H1 (cell line): ENCODE results near the gene PLPP7. TPM values are rescaled to one million over a fixed set of nuclear protein-coding genes. Genes with fewer than 3 reads are reported as not detected.

Experiments used
- CTCF ChIA-PET: fragments of 300-600 bp; sonication (Branson Sonifier 250); formaldehyde crosslinking; loops from one replicate; lab custom pipeline; 2021; ENCODE audit not compliant: partially characterized antibody; lab: Charles Lee
- POLR2A ChIA-PET: fragments of 300-600 bp; sonication (Branson Sonifier 250); formaldehyde crosslinking; loops from one replicate; lab custom pipeline; 2021; ENCODE audit warnings: inconsistent platforms; ENCODE audit not compliant: partially characterized antibody; lab: Charles Lee
- DNase-seq, 2 experiments: peaks; one replicate each; pipeline versions ENCODE4 v3.0.0 to v3.0.0-alpha.2; 2010 to 2022; ENCODE audit warnings: low spot score in 2 of 2, low read depth in 1 of 2, mixed read lengths in 1 of 2
- FAIRE-seq: peaks from 2 replicates; lab custom pipeline; 2011; peaks lifted over from hg19 to GRCh38; lab: Jason Lieb, UNC
- H2AFZ ChIP-seq: 2 replicates; pipeline ENCODE4 v1.8.1; 2012; ENCODE audit warnings: low read length, inconsistent platforms
- H2AK5ac ChIP-seq: 2 replicates; pipeline ENCODE4 v1.6.1; 2013; ENCODE audit warnings: low read depth, low read length
- H2BK120ac ChIP-seq: replicated peaks from 2 replicates; pipeline ENCODE3; 2013; ENCODE audit warnings: low read depth, low read length, inconsistent platforms
- H2BK12ac ChIP-seq: 2 replicates; pipeline ENCODE4 v1.6.1; 2013; ENCODE audit warnings: low read depth, low read length
- H2BK15ac ChIP-seq: 2 replicates; pipeline ENCODE4 v1.6.1; 2013; ENCODE audit warnings: low read length
- H2BK20ac ChIP-seq: 2 replicates; pipeline ENCODE4 v1.6.1; 2013; ENCODE audit warnings: low read length
- H2BK5ac ChIP-seq: 2 replicates; pipeline ENCODE4 v1.6.1; 2013; ENCODE audit warnings: low read depth, low read length
- H3K14ac ChIP-seq: 2 replicates; pipeline ENCODE4 v1.6.1; 2013; ENCODE audit warnings: inconsistent platforms; ENCODE audit not compliant: insufficient read length
- H3K18ac ChIP-seq: 2 replicates; pipeline ENCODE4 v1.6.1; 2013; ENCODE audit warnings: low read length; ENCODE audit errors: extremely low read depth
- H3K23ac ChIP-seq: 2 replicates; pipeline ENCODE4 v1.6.1; 2013; ENCODE audit warnings: inconsistent platforms; ENCODE audit not compliant: insufficient read length
- H3K23me2 ChIP-seq: 2 replicates; pipeline ENCODE4 v1.6.1; 2013; ENCODE audit warnings: low read depth, low read length
- H3K27ac ChIP-seq: 2 replicates; pipeline ENCODE4 v1.6.1; 2011; ENCODE audit warnings: low read depth, low read length, inconsistent platforms
- H3K27me3 ChIP-seq, 4 experiments: replicated peaks in 1 of 4; 1 replicate in 1 of 4; 2 replicates in 3 of 4; pipeline versions ENCODE4 v1.6.1 to v1.8.1; 2011 to 2013; ENCODE audit warnings: low read length in 3 of 4, mild to moderate bottlenecking in 3 of 4, inconsistent platforms in 2 of 4, mixed read lengths in 2 of 4, moderate library complexity in 1 of 4; ENCODE audit not compliant: control insufficient read depth in 3 of 4, insufficient read depth in 3 of 4; ENCODE audit errors: extremely low read depth in 1 of 4
- H3K36me3 ChIP-seq, 4 experiments: 2 replicates each; pipeline versions ENCODE4 v1.6.1 to v1.8.1; 2011 to 2013; ENCODE audit warnings: mild to moderate bottlenecking in 4 of 4, low read length in 3 of 4, moderate library complexity in 2 of 4, control low read depth in 1 of 4, inconsistent platforms in 1 of 4; ENCODE audit not compliant: insufficient read depth in 4 of 4, control insufficient read depth in 2 of 4
- H3K4ac ChIP-seq: replicated peaks from 2 replicates; pipeline ENCODE3; 2013; ENCODE audit warnings: low read length, low read depth, mixed read lengths, inconsistent platforms; ENCODE audit not compliant: insufficient read length
- H3K4me1 ChIP-seq, 4 experiments: replicated peaks in 1 of 4; 1 replicate in 1 of 4; 2 replicates in 3 of 4; pipeline versions ENCODE4 v1.6.1 to v1.8.1; 2011 to 2013; ENCODE audit warnings: low read length in 3 of 4, inconsistent platforms in 2 of 4, mixed read lengths in 1 of 4; ENCODE audit not compliant: insufficient read depth in 4 of 4, control insufficient read depth in 3 of 4
- H3K4me2 ChIP-seq, 2 experiments: 2 replicates each; pipeline versions ENCODE4 v1.6.1 to v1.8.1; 2011 to 2013; ENCODE audit warnings: low read depth in 2 of 2, low read length in 2 of 2, control low read depth in 1 of 2, inconsistent platforms in 1 of 2, mild to moderate bottlenecking in 1 of 2; ENCODE audit not compliant: insufficient read depth in 1 of 2
- H3K4me3 ChIP-seq, 4 experiments: fragments of 200-600, 300-600 bp in 1 of 4; sonication (generic), shearing (Covaris generic), sonication (Bioruptor Twin) in 1 of 4; 2 replicates each; pipeline versions ENCODE4 v1.5.1 to v1.8.1; 2011 to 2016; ENCODE audit warnings: low read length in 4 of 4, low read depth in 3 of 4, control low read depth in 2 of 4, inconsistent platforms in 2 of 4, mild to moderate bottlenecking in 2 of 4, mixed read lengths in 1 of 4, moderate library complexity in 1 of 4; ENCODE audit not compliant: insufficient read depth in 2 of 4; ENCODE audit errors: extremely low read depth in 1 of 4
- H3K56ac ChIP-seq: replicated peaks from 2 replicates; pipeline ENCODE3; 2013; ENCODE audit warnings: low read depth, mild to moderate bottlenecking, mixed read lengths, low read length, inconsistent platforms; ENCODE audit not compliant: insufficient read length
- H3K79me1 ChIP-seq: 2 replicates; pipeline ENCODE4 v1.6.1; 2013; ENCODE audit warnings: low read depth, low read length, control low read depth
- H3K79me2 ChIP-seq, 2 experiments: 2 replicates each; pipeline versions ENCODE4 v1.6.1 to v1.8.1; 2012 to 2013; ENCODE audit warnings: low read length in 2 of 2, mild to moderate bottlenecking in 2 of 2, inconsistent platforms in 1 of 2; ENCODE audit not compliant: insufficient read depth in 2 of 2, control insufficient read depth in 1 of 2
- H3K9ac ChIP-seq, 4 experiments: replicated peaks in 1 of 4; 1 replicate in 1 of 4; 2 replicates in 3 of 4; pipeline versions ENCODE4 v1.6.1 to v1.8.1; 2011 to 2013; ENCODE audit warnings: low read depth in 3 of 4, low read length in 3 of 4, control low read depth in 2 of 4, mild to moderate bottlenecking in 2 of 4, moderate library complexity in 2 of 4, inconsistent platforms in 1 of 4; ENCODE audit errors: extremely low read depth in 1 of 4
- H3K9me3 ChIP-seq, 2 experiments: 2 replicates each; pipeline versions ENCODE4 v1.6.1 to v1.8.1; 2012 to 2013; ENCODE audit warnings: mild to moderate bottlenecking in 2 of 2, moderate library complexity in 2 of 2, control low read depth in 1 of 2, inconsistent platforms in 1 of 2, low read depth in 1 of 2, low read length in 1 of 2, mixed read lengths in 1 of 2; ENCODE audit not compliant: insufficient read depth in 2 of 2
- H4K20me1 ChIP-seq, 2 experiments: replicated peaks in 1 of 2; 2 replicates each; pipeline versions ENCODE3 to v1.8.1; 2011 to 2013; ENCODE audit warnings: inconsistent platforms in 2 of 2, low read length in 2 of 2, mild to moderate bottlenecking in 1 of 2; ENCODE audit not compliant: insufficient read depth in 2 of 2, control insufficient read depth in 1 of 2
- H4K5ac ChIP-seq: 2 replicates; pipeline ENCODE4 v1.6.1; 2013; ENCODE audit warnings: low read length, low read depth, mixed read lengths, inconsistent platforms; ENCODE audit not compliant: insufficient read length
- H4K8ac ChIP-seq: 2 replicates; pipeline ENCODE4 v1.8.0; 2013; ENCODE audit warnings: mild to moderate bottlenecking, moderate library complexity, low read length, inconsistent platforms; ENCODE audit not compliant: insufficient read depth; ENCODE audit errors: extremely low read depth
- H4K91ac ChIP-seq: replicated peaks from 2 replicates; pipeline ENCODE3; 2013; ENCODE audit warnings: low read length, mixed read lengths, inconsistent platforms; ENCODE audit not compliant: insufficient read length
- CBX8 ChIP-seq: fragments of 300-800, 300-1000 bp; sonication (generic); IDR thresholded peaks from 2 replicates; pipeline ENCODE4 v1.7.1; 2016; ENCODE audit warnings: low read depth, low read length, borderline replicate concordance
- CREB1 ChIP-seq: IDR thresholded peaks from 2 replicates; pipeline ENCODE4 v1.6.1; 2012; ENCODE audit warnings: inconsistent platforms
- CTBP2 ChIP-seq: IDR thresholded peaks from 2 replicates; pipeline ENCODE4 v1.7.0; 2011; ENCODE audit warnings: borderline replicate concordance, mild to moderate bottlenecking, moderate library complexity, mixed read lengths, low read length; ENCODE audit not compliant: insufficient read depth, insufficient read length
- GTF2F1 ChIP-seq: IDR thresholded peaks from 2 replicates; pipeline ENCODE4 v1.6.1; 2012; ENCODE audit warnings: low read depth, low read length, improper control_type of control experiment, borderline replicate concordance
- HDAC6 ChIP-seq: IDR thresholded peaks from one replicate; pipeline ENCODE4 v1.7.1; 2012; ENCODE audit warnings: low read depth, mild to moderate bottlenecking, inconsistent platforms, low read length, moderate library complexity
- MAFK ChIP-seq: IDR thresholded peaks from 2 replicates; pipeline ENCODE4 v1.6.1; 2012; ENCODE audit warnings: low read depth, mild to moderate bottlenecking, improper control_type of control experiment, low read length
- MAX ChIP-seq: IDR thresholded peaks from 2 replicates; pipeline ENCODE4 v1.6.1; 2012; ENCODE audit warnings: inconsistent platforms
- POU5F1 ChIP-seq: IDR thresholded peaks from 2 replicates; pipeline ENCODE4 v1.6.1; 2011; ENCODE audit warnings: low read depth, mild to moderate bottlenecking, low read length, moderate library complexity
- SUZ12 ChIP-seq: fragments of 200-600 bp; sonication (generic); IDR thresholded peaks from 2 replicates; pipeline ENCODE4 v1.6.1; 2012; ENCODE audit warnings: mild to moderate bottlenecking, inconsistent platforms, low read length, moderate library complexity, mixed read lengths
- TEAD4 ChIP-seq: IDR thresholded peaks from 2 replicates; pipeline ENCODE4 v1.6.1; 2012; ENCODE audit warnings: low read depth, low read length, inconsistent platforms, mixed read lengths
- YY1 ChIP-seq: IDR thresholded peaks from 2 replicates; pipeline ENCODE4 v1.6.1; 2011; ENCODE audit warnings: low read depth, mild to moderate bottlenecking, low read length
- WGBS, 2 experiments: shearing (Covaris generic) in 1 of 2; methylation state at CpG; one replicate each; pipeline versions ENCODE4 v1.1.6 to v1.1.7; 2013 to 2015; ENCODE audit warnings: low lambda C conversion rate in 2 of 2, mixed read lengths in 2 of 2, inconsistent platforms in 1 of 2, low coverage in 1 of 2, missing lambda C conversion rate in 1 of 2; ENCODE audit not compliant: insufficient replicate concordance in 2 of 2, insufficient coverage in 1 of 2, insufficient read length in 1 of 2; ENCODE audit errors: extremely low coverage in 1 of 2, missing lambda C conversion rate in 1 of 2; 5-methylcytosine and 5-hydroxymethylcytosine counted together
- polyA plus RNA-seq, 7 experiments: library from polyadenylated mRNA; depleted of rRNA in 3 of 7; stranded (reverse) in 5 of 7; unstranded in 2 of 7; fragments of >200 nt in 5 of 7; fragments of 200-250 nt in 2 of 7; gene quantifications; 1 replicate in 5 of 7; 2 replicates in 1 of 7; 4 replicates in 1 of 7; pipeline versions ENCODE4 v1.2.1 to v1.2.3, GENCODE V29; 2011 to 2013; ENCODE audit warnings: missing spikeins in 2 of 7, mixed read lengths in 2 of 7
- total RNA-seq: library from RNA; stranded (reverse); fragmentation: NEBNext Ultra II Directional; extraction: Animal tissue kit (Norgen Biotek cat#: 25700); gene quantifications from 2 replicates; pipeline ENCODE4 v1.2.1, GENCODE V29; 2021

PLPP7 gene
- total and polyA plus RNA-seq, 2 of the 8 experiments (the other 6 are each of a cell fraction or from before 2014, with no cell fraction given) = 3.4 to 3.9 TPM

DNA sequence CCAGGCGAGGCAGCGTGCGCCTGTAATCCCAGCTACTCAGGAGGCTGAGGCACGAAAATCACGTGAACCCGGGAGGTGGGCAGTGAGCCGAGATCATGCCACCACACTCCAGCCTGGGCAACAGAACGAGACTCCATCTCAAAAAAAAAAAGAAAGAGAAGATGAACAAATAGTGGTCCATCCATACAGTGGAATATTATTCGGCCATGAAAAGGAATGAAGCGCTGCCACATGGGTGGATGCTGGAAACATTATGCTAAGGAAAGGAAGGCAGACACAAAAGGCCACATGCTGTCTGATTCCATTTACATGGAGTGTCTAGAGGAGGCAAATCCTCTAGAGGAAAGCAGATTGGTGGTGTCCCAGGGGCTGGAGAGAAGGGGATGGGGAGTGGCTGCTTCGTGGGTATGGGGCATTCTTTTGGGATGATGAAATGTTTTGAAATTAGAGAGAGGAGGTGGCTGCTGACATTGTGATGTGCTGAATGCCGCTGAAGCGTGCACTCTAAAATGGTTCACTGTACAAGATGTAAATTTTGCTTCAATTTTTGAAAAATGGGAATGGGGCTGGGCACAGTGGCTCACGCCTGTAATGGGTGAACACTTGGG is 17.0 kb downstream of the PLPP7 start:
- no peaks in the 10 kb centered on the region for H3K36me3 ChIP-seq
- FAIRE-seq (no peak), DNase-seq (no peak)
- no peak overlapping the region for H4K8ac ChIP-seq
- no peak overlapping the region for H3K18ac ChIP-seq
- H2AK5ac ChIP-seq = no peak overlapping the region
- H3K4me2 ChIP-seq = no peak overlapping the region
- CTCF ChIA-PET = interaction anchor here (1.4 kb wide), 1 partner anchor 14 kb away, joined by 4 read pairs; no protein-coding TSS in a partner anchor
- no peak overlapping the region for H2BK15ac ChIP-seq
- H3K9me3 ChIP-seq = no peaks in the 10 kb centered on the region
- POLR2A ChIA-PET = interaction anchor here (1.8 kb wide), 1 partner anchor 14 kb away, joined by 3 read pairs; no protein-coding TSS in a partner anchor
- no peak overlapping the region for H3K4ac ChIP-seq
- H3K79me2 ChIP-seq = no peaks in the 10 kb centered on the region
- H3K56ac ChIP-seq = no peak overlapping the region
- H4K5ac ChIP-seq = no peak overlapping the region
- H4K91ac ChIP-seq = no peak overlapping the region
- H2BK12ac ChIP-seq = no peak overlapping the region
- no peaks in the 10 kb centered on the region for H3K23me2 ChIP-seq
- H3K23ac ChIP-seq = no peak overlapping the region
- H2BK20ac ChIP-seq = no peak overlapping the region
- H3K79me1 ChIP-seq = no peaks in the 10 kb centered on the region
- H4K20me1 ChIP-seq = no peaks in the 10 kb centered on the region
- no peak overlapping the region for H3K4me3 ChIP-seq
- WGBS, 2 experiments = 94% methylated on average over 14 of the region's 14 CpGs; no CpG with 5 or more reads in 1 of the 2 experiments
- peaks cover 0 to 4% (median 2%) of the 10 kb centered on the region in 4 experiments; a peak in 2 of 7 replicates for H3K4me1 ChIP-seq
- H3K9ac ChIP-seq = no peak overlapping the region
- H2AFZ ChIP-seq = no peak overlapping the region
- no peak overlapping the region for H2BK5ac ChIP-seq
- H3K27ac ChIP-seq = no peak overlapping the region
- no peak for TF ChIP-seq MAFK
- no peak for TF ChIP-seq GTF2F1
- TF ChIP-seq SUZ12 = no peak
- no peak for TF ChIP-seq POU5F1
- TF ChIP-seq MAX = no peak
- TF ChIP-seq CTBP2 = no peak
- TF ChIP-seq CREB1 = no peak
- no peak for TF ChIP-seq TEAD4
- TF ChIP-seq CBX8 = no peak
- TF ChIP-seq HDAC6 = no peak
- no peak for TF ChIP-seq YY1
- no peak overlapping the region for H3K14ac ChIP-seq
- no peaks in the 10 kb centered on the region for H3K27me3 ChIP-seq
- no peak overlapping the region for H2BK120ac ChIP-seq
